Thyroid gland (tissue), 4 donors: ENCODE results near the gene FGD1. TPM values are rescaled to one million over a fixed set of nuclear protein-coding genes. Genes with fewer than 3 reads are reported as not detected.
A peak's percentile ranks its signal among the peaks of the same experiment; 100 is the strongest.

Source experiments
- DNase-seq, 2 donors: peaks; one replicate each; pipeline ENCODE4 v3.0.0-alpha.2; 2019
- H3K27ac ChIP-seq, 3 donors: fragments of 200-600 bp; sonication (generic); 1 replicate in 2 of 3; 2 replicates in 1 of 3; pipeline ENCODE4 v1.5.1; 2016 to 2019; ENCODE audit warnings: mild to moderate bottlenecking in 1 of 3, moderate library complexity in 1 of 3
- H3K27me3 ChIP-seq: fragments of 200-600 bp; sonication (generic); one replicate; pipeline ENCODE4 v1.5.1; 2019
- H3K36me3 ChIP-seq, 2 donors: fragments of 200-600 bp; sonication (generic); one replicate each; pipeline ENCODE4 v1.5.1; 2016 to 2019
- H3K4me1 ChIP-seq, 2 donors: fragments of 200-600 bp; sonication (generic); one replicate each; pipeline ENCODE4 v1.5.1; 2017 to 2019
- H3K4me3 ChIP-seq, 3 donors: fragments of 200-600 bp; sonication (generic); replicated peaks in 1 of 3; 1 replicate in 2 of 3; 2 replicates in 1 of 3; pipeline ENCODE4 v1.5.1; 2016; ENCODE audit warnings: mild to moderate bottlenecking in 1 of 3
- H3K9me3 ChIP-seq: fragments of 200-600 bp; sonication (generic); one replicate; pipeline ENCODE4 v1.5.1; 2017
- POLR2A ChIP-seq, 2 donors: fragments of 450-650 bp; IDR thresholded peaks; one replicate each; pipeline ENCODE4 v1.6.1; 2017; ENCODE audit warnings: antibody characterized with exemption in 2 of 2, mild to moderate bottlenecking in 2 of 2, moderate library complexity in 1 of 2
- WGBS, 2 donors: methylation state at CpG; one replicate each; pipeline ENCODE4 v1.1.5; 2017; 5-methylcytosine and 5-hydroxymethylcytosine counted together
- intact Hi-C: fragments of 100-400 bp; cut with DNase I; formaldehyde crosslinking; loops from one replicate; pipeline ENCODE4 v1.15.1; 2023
- total RNA-seq, 4 donors: library from RNA; depleted of rRNA; stranded (reverse); fragments of >200 nt; gene quantifications; one replicate each; pipeline ENCODE4 v1.2.3, GENCODE V29; 2016
- TF ChIP-seq, protein P1 (sequence below), 6 experiments: fragments of 200-600 bp in 3 of 6; fragments of 450-650 bp in 3 of 6; sonication (generic) in 3 of 6; IDR thresholded peaks; one replicate each; pipeline ENCODE4 v1.5.1; 2016 to 2019; ENCODE audit warnings: antibody characterized with exemption in 6 of 6, mild to moderate bottlenecking in 2 of 6, inconsistent platforms in 1 of 6, moderate library complexity in 1 of 6

The FGD1 gene
- total RNA-seq, 4 donors from 2014 or later: 3.0 to 7.1 (median 4.2) TPM

- Histone ChIP-seq H3K36me3 (no peaks in the 10 kb centered on the region), H3K9me3 (no peaks in the 10 kb centered on the region), H3K27ac (no peak overlapping the region), H3K4me3 (no peak overlapping the region), H3K4me1 (peaks cover 4% of the 10 kb centered on the region in 2 donors), H3K27me3 (no peaks in the 10 kb centered on the region)
- DNase-seq: no peak
- WGBS, 2 donors: 80 to 88% methylated on average over 7 to 9 of the region's 9 CpGs
- intact Hi-C loops: no loop called here
- no peak for TF ChIP-seq POLR2A (IDR thresholded peaks at IDR 0.05)
- TF ChIP-seq, protein P1, sequence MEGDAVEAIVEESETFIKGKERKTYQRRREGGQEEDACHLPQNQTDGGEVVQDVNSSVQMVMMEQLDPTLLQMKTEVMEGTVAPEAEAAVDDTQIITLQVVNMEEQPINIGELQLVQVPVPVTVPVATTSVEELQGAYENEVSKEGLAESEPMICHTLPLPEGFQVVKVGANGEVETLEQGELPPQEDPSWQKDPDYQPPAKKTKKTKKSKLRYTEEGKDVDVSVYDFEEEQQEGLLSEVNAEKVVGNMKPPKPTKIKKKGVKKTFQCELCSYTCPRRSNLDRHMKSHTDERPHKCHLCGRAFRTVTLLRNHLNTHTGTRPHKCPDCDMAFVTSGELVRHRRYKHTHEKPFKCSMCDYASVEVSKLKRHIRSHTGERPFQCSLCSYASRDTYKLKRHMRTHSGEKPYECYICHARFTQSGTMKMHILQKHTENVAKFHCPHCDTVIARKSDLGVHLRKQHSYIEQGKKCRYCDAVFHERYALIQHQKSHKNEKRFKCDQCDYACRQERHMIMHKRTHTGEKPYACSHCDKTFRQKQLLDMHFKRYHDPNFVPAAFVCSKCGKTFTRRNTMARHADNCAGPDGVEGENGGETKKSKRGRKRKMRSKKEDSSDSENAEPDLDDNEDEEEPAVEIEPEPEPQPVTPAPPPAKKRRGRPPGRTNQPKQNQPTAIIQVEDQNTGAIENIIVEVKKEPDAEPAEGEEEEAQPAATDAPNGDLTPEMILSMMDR (IDR thresholded peaks at IDR 0.05): no peak
Measured at GRCh38 chrX:54483946-54484345, 12.1 kb downstream of the FGD1 start.

- DNase-seq: no peak
- intact Hi-C loops: no loop called here
- TF ChIP-seq, protein P1 (IDR thresholded peaks at IDR 0.05): no peak
- no peak for TF ChIP-seq POLR2A (IDR thresholded peaks at IDR 0.05)
- no peak overlapping the region for H3K27ac ChIP-seq
- WGBS, 2 donors: 39 to 44% methylated on average over 5 to 13 of the region's 21 CpGs
- peaks cover 4 to 5% of the 10 kb centered on the region in 2 donors for H3K4me1 ChIP-seq
- H3K27me3 ChIP-seq: no peaks in the 10 kb centered on the region
- no peaks in the 10 kb centered on the region for H3K36me3 ChIP-seq
- no peak overlapping the region for H3K4me3 ChIP-seq
- H3K9me3 ChIP-seq: no peaks in the 10 kb centered on the region
Measured at GRCh38 chrX:54482839-54483593, 13.0 kb downstream of the FGD1 start.

DNA sequence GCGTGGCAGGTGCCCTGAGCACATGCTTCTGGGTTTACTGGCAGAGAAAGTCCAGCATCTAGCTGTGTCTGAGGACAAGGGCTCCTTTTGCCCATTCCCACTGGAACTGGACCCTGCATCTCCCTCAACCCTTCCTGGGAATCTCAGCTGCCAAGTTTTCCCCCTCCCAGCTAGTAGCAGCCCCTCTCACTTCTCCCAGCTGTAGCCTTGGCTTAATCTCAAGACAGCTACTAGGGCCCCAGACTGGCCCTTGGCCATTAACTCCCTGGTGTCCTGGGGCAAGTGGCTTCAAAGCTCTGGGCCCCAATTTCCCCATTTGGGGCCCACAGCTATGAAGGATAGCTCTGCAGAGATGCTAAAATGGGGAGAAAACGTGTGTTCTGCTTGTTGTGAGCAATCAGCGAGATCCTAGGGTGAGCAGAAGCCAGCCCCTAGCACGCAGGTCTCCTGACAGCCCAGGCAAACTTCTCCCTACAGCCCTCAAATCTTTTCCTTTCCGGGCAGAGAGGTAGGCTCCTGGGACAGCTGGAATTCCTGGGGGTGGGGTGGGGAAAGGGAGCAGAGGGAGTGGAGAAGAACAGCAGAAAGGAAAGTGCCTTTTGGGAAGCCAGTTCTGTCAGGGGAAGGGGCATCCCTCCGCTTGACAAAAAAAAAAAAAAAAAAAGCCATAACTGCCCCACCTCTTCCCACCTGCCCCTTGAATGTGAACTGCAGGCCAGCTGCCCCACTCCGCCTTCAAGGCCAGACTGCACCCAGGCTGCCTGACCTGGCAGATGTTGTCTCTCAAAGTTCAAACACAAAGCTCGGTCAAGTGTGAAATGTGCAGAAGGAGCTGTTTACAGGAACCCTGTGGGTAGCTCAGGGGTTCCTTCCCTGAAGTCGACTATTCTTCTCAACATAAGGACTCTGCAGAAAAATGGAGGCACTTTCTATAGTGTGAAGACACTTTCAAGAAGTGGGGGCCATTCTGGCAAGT is 16.6 kb downstream of the FGD1 start:
- intact Hi-C loops: no loop called here
- Histone ChIP-seq H3K27me3 (no peaks in the 10 kb centered on the region), H3K4me3 (no peak overlapping the region), H3K27ac (peak overlapping the region in 1 of 3 donors; percentile 24), H3K4me1 (peaks cover 4 to 5% of the 10 kb centered on the region in 2 donors), H3K36me3 (no peaks in the 10 kb centered on the region), H3K9me3 (no peaks in the 10 kb centered on the region)
- DNase-seq: peak; percentile 27 to 38
- no peak for TF ChIP-seq POLR2A (IDR thresholded peaks at IDR 0.05)
- TF ChIP-seq, protein P1 (IDR thresholded peaks at IDR 0.05): no peak
- WGBS, 2 donors: 38 to 44% methylated on average over 7 to 9 of the region's 9 CpGs

- intact Hi-C loops: no loop called here
- no peaks in the 10 kb centered on the region for H3K36me3 ChIP-seq
- no peak overlapping the region for H3K4me3 ChIP-seq
- DNase-seq: no peak
- H3K4me1 ChIP-seq: peaks cover 1 to 3% of the 10 kb centered on the region in 2 donors
- no peak overlapping the region for H3K27ac ChIP-seq
- TF ChIP-seq POLR2A (IDR thresholded peaks at IDR 0.05): no peak
- TF ChIP-seq, protein P1 (IDR thresholded peaks at IDR 0.05): no peak
- no peaks in the 10 kb centered on the region for H3K27me3 ChIP-seq
- H3K9me3 ChIP-seq: no peaks in the 10 kb centered on the region
- WGBS, 2 donors: 83 to 91% methylated on average over 3 to 9 of the region's 10 CpGs
Measured at GRCh38 chrX:54473993-54474859, 21.8 kb downstream of the FGD1 start.
